NT2/D1 (cell line): ENCODE data around the gene CGB3.
"Not testable (repeated sequence)": the region's sequence is repeated elsewhere in the genome, so short reads cannot be mapped to it uniquely, and the experiment has no call there.

Experiments used
- DNase-seq: peaks from one replicate; pipeline ENCODE4 v3.0.0-alpha.2; 2011; ENCODE audit warnings: low read depth, low spot score
- H3K27me3 ChIP-seq: 2 replicates; pipeline ENCODE4 v1.6.0; 2011; ENCODE audit warnings: mild to moderate bottlenecking; ENCODE audit not compliant: insufficient read length, insufficient read depth
- H3K36me3 ChIP-seq: 2 replicates; pipeline ENCODE4 v1.6.1; 2011; ENCODE audit warnings: mild to moderate bottlenecking, low read length, mixed read lengths; ENCODE audit not compliant: insufficient read depth, insufficient read length
- H3K4me1 ChIP-seq: 2 replicates; pipeline ENCODE4 v1.5.1; 2011; ENCODE audit not compliant: insufficient read depth, insufficient read length
- H3K4me3 ChIP-seq: 2 replicates; pipeline ENCODE4 v1.5.1; 2011; ENCODE audit warnings: low read depth; ENCODE audit not compliant: insufficient read length
- H3K9ac ChIP-seq: 2 replicates; pipeline ENCODE4 v1.6.0; 2011; ENCODE audit warnings: low read depth; ENCODE audit not compliant: insufficient read length
- H3K9me3 ChIP-seq: 2 replicates; pipeline ENCODE4 v1.5.1; 2011; ENCODE audit warnings: mild to moderate bottlenecking, low read length; ENCODE audit not compliant: insufficient read depth
- SUZ12 ChIP-seq: IDR thresholded peaks from 2 replicates; pipeline ENCODE4 v1.6.1; 2011; ENCODE audit not compliant: insufficient read length, insufficient read depth; ENCODE audit errors: extremely low read depth
- YY1 ChIP-seq: IDR thresholded peaks from 2 replicates; pipeline ENCODE4 v1.6.1; 2011; ENCODE audit not compliant: insufficient read length, insufficient read depth
- ZNF274 ChIP-seq: IDR thresholded peaks from 2 replicates; pipeline ENCODE4 v1.6.1; 2011; ENCODE audit warnings: mild to moderate bottlenecking, low read depth, low read length

CGB3 gene

GRCh38 chr19:49020342-49020741 lies 3.8 kb downstream of the CGB3 start:
- Histone ChIP-seq H3K9me3 (no peaks in the 10 kb centered on the region), H3K4me1 (peaks cover 6% of the 10 kb centered on the region), H3K9ac (no peak overlapping the region), H3K27me3 (no peaks in the 10 kb centered on the region), H3K36me3 (peaks cover 13% of the 10 kb centered on the region), H3K4me3 (no peak overlapping the region)
- DNase-seq: no peak
- no peak for TF ChIP-seq SUZ12
- TF ChIP-seq YY1: no peak
- TF ChIP-seq ZNF274: no peak

- H3K9ac ChIP-seq: no peak overlapping the region
These were observed 4.7 kb downstream of the CGB3 start for GRCh38 chr19:49019242-49019932.

GRCh38 chr19:49018388-49019241 lies 5.5 kb downstream of the CGB3 start:
- not testable (repeated sequence) for H3K27me3 ChIP-seq, H3K9me3 ChIP-seq, DNase-seq, H3K4me1 ChIP-seq
- Histone ChIP-seq H3K36me3 (peaks cover 30% of the 10 kb centered on the region), H3K4me3 (peak overlapping the region; percentile 8), H3K9ac (peak overlapping the region; percentile 51)

More at GRCh38 chr19:49019242-49019932, 4.7 kb downstream of the CGB3 start:
- peaks cover 23% of the 10 kb centered on the region for H3K36me3 ChIP-seq
- TF ChIP-seq ZNF274 (no peak), SUZ12 (no peak), YY1 (no peak)
- H3K4me1 ChIP-seq: peaks cover 6% of the 10 kb centered on the region
- peak; percentile 35 for DNase-seq
- no peaks in the 10 kb centered on the region for H3K9me3 ChIP-seq
- no peaks in the 10 kb centered on the region for H3K27me3 ChIP-seq
- no peak overlapping the region for H3K4me3 ChIP-seq

GRCh38 chr19:49017666-49018351 lies 6.3 kb downstream of the CGB3 start:
- Histone ChIP-seq H3K4me3 (peak overlapping the region; percentile 8), H3K9ac (peak overlapping the region; percentile 51), H3K4me1 (peaks cover 6% of the 10 kb centered on the region), H3K9me3 (no peaks in the 10 kb centered on the region), H3K36me3 (peaks cover 35% of the 10 kb centered on the region), H3K27me3 (no peaks in the 10 kb centered on the region)
- no peak for DNase-seq
- TF ChIP-seq SUZ12 (no peak), ZNF274 (no peak), YY1 (no peak)

- TF ChIP-seq ZNF274 (no peak), YY1 (no peak), SUZ12 (no peak)
- no peaks in the 10 kb centered on the region for H3K27me3 ChIP-seq
- H3K9ac ChIP-seq: peak within 1 kb of the TSS; percentile 51
- peak within 1 kb of the TSS; percentile 8 for H3K4me3 ChIP-seq
- H3K36me3 ChIP-seq: peaks cover 41% of the 10 kb centered on the region
- no peak for DNase-seq
- H3K9me3 ChIP-seq: no peaks in the 10 kb centered on the region
- H3K4me1 ChIP-seq: peaks cover 6% of the 10 kb centered on the region
These were observed 7.0 kb downstream of the CGB3 start, which contains the start of gene LHB for GRCh38 chr19:49017041-49017665. Gene LHB, minus strand, starts transcription at chr19:49017091. Its CDS starts 10 bp downstream, at chr19:49017081.

GRCh38 chr19:49016067-49016839 lies 7.9 kb downstream of the CGB3 start:
- Histone ChIP-seq H3K4me3 (no peak overlapping the region), H3K9ac (no peak overlapping the region), H3K9me3 (no peaks in the 10 kb centered on the region), H3K4me1 (peaks cover 6% of the 10 kb centered on the region), H3K27me3 (no peaks in the 10 kb centered on the region), H3K36me3 (peaks cover 50% of the 10 kb centered on the region)
- DNase-seq: no peak
- no peak for TF ChIP-seq SUZ12
- no peak for TF ChIP-seq YY1
- no peak for TF ChIP-seq ZNF274
